CD4-positive, alpha-beta T cell treated with Interleukin-4 for 1 hour (primary cell): ENCODE results near the gene SMAD6.

ENCODE experiments used
- DNase-seq, 2 donors: peaks; one replicate each; pipeline ENCODE4 v3.0.0-alpha.2; 2020 to 2022

SMAD6 gene

GRCh38 chr15:66702035-66702786, at the start of gene SMAD6:
SMAD6 (plus strand) TSS chr15:66702236; CDS start chr15:66703259, 1,023 bp downstream.
- DNase-seq: peak; percentile 68 to 81

- no peak for DNase-seq
Observed at GRCh38 chr15:66652806-66653205, 49.2 kb upstream of the SMAD6 start.

- no peak for DNase-seq
Observed at GRCh38 chr15:66653398-66653797, 48.6 kb upstream of the SMAD6 start.

- DNase-seq: no peak
Observed at GRCh38 chr15:66653852-66654251, 48.2 kb upstream of the SMAD6 start.

- no peak for DNase-seq
Observed at GRCh38 chr15:66654361-66654738, 47.7 kb upstream of the SMAD6 start.

GRCh38 chr15:66654739-66655375, 47.2 kb upstream of the SMAD6 start:
- DNase-seq: peak in 1 of 2 donors; percentile 18

- DNase-seq: no peak
Observed at GRCh38 chr15:66655511-66655910, 46.5 kb upstream of the SMAD6 start.

- no peak for DNase-seq
Observed at GRCh38 chr15:66655997-66656396, 46.0 kb upstream of the SMAD6 start.

GRCh38 chr15:66657185-66658020, 44.6 kb upstream of the SMAD6 start:
- no peak for DNase-seq

GRCh38 chr15:66658044-66658443, 44.0 kb upstream of the SMAD6 start:
- DNase-seq: no peak

- DNase-seq: no peak
Observed at GRCh38 chr15:66658855-66659254, 43.2 kb upstream of the SMAD6 start.

- no peak for DNase-seq
Observed at GRCh38 chr15:66659384-66659783, 42.7 kb upstream of the SMAD6 start.

GRCh38 chr15:66661432-66662096, 40.5 kb upstream of the SMAD6 start:
- DNase-seq: no peak

- DNase-seq: no peak
Observed at GRCh38 chr15:66662522-66662921, 39.5 kb upstream of the SMAD6 start.

- DNase-seq: no peak
Observed at GRCh38 chr15:66663664-66664063, 38.4 kb upstream of the SMAD6 start.

- no peak for DNase-seq
Observed at GRCh38 chr15:66670175-66670574, 31.9 kb upstream of the SMAD6 start.

- no peak for DNase-seq
Observed at GRCh38 chr15:66670762-66671580, 31.1 kb upstream of the SMAD6 start.

- no peak for DNase-seq
Observed at GRCh38 chr15:66672867-66673266, 29.2 kb upstream of the SMAD6 start.

GRCh38 chr15:66673410-66674322, 28.4 kb upstream of the SMAD6 start:
- DNase-seq: peak; percentile 35 to 47

GRCh38 chr15:66674756-66675155, 27.3 kb upstream of the SMAD6 start:
- DNase-seq: no peak

GRCh38 chr15:66675446-66675845, 26.6 kb upstream of the SMAD6 start:
- no peak for DNase-seq
